ENCODE data around the gene PDCD4. TPM values are rescaled to one million over a fixed set of nuclear protein-coding genes. Genes with fewer than 3 reads are reported as not detected.

PDCD4 gene
- total and polyA plus RNA-seq, 3 donors from 2014 or later, result 64.0 to 124 (median 71.1) TPM

DNA sequence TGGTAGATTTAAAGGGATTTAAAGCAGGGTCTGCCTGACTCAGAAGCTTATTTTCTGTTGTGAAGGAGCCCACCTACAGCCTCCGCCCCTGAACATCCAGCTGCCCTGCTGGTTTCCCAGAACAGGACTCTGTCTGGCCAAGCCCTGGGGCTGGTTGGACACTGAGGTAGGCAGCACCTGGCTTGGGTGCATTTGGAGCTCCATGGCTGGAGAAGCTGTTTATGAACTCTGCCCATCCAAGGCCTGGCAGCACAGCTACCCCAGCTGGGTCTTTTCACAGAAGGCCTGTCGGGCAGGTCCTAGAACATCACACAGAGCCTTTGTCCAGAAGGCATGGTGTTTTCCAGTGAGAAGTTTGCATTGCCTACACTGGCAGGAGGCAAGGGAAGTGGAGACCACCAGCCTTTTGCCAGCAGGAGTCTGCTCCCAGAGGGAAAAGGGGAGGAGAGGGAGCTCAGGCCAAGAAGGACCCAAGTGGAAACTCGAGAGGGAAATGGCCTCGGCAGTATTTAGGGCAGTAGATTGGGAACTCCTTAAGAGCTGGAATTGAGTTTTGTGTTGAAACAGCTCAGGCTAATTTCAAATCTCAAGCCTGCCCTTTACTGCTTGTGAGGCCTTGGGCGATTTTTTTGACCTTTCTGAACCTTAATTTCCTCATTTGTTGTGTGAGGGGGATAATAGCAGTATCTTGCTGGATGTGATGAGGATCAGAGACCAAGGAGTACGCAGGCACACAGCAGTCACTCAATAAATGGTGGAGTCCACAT, 12.3 kb upstream of the PDCD4 start:
- Histone ChIP-seq H3K27me3 (no peaks in the 10 kb centered on the region), H3K9me3 (no peaks in the 10 kb centered on the region), H3K4me3 (no peak overlapping the region), H3K27ac (peak overlapping the region; percentile 40 to 62), H3K4me1 (peaks cover 32% of the 10 kb centered on the region), H3K36me3 (ENCODE audit: low read depth, missing control alignments) (no peaks in the 10 kb centered on the region)
- intact Hi-C loops (cut with DNase I; ENCODE audit: low total_unique reads), result no loop called here
- WGBS, 2 donors, result 66 to 71% methylated on average over 5 to 6 of the region's 6 CpGs
- DNase-seq, result no peak
- TF ChIP-seq, protein P1, sequence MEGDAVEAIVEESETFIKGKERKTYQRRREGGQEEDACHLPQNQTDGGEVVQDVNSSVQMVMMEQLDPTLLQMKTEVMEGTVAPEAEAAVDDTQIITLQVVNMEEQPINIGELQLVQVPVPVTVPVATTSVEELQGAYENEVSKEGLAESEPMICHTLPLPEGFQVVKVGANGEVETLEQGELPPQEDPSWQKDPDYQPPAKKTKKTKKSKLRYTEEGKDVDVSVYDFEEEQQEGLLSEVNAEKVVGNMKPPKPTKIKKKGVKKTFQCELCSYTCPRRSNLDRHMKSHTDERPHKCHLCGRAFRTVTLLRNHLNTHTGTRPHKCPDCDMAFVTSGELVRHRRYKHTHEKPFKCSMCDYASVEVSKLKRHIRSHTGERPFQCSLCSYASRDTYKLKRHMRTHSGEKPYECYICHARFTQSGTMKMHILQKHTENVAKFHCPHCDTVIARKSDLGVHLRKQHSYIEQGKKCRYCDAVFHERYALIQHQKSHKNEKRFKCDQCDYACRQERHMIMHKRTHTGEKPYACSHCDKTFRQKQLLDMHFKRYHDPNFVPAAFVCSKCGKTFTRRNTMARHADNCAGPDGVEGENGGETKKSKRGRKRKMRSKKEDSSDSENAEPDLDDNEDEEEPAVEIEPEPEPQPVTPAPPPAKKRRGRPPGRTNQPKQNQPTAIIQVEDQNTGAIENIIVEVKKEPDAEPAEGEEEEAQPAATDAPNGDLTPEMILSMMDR (IDR thresholded peaks at IDR 0.05), result no peak
- no peak for TF ChIP-seq POLR2A (IDR thresholded peaks at IDR 0.05)

DNA sequence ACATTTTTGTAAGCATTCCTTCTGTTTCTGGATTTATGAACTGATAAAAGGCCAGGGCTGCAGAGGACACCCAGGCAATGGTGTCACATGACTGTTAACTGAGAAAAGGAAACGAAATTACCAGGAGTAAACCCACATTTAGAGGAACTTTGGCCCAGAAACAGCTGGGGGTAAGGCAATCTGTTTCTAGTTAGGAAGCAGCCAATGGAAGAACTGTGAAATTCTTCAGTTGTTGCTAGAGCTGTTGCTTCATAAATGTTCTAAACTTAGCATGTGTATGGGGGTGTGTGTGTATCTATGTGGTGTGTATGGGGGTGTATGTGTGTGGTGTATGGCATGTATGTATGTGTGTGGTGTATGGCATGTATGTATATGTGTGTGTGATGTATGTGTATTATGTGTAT, 11.8 kb upstream of the PDCD4 start:
- Histone ChIP-seq H3K27ac (peak overlapping the region in 1 of 2 donors; percentile 62), H3K36me3 (ENCODE audit: low read depth, missing control alignments) (no peaks in the 10 kb centered on the region), H3K4me1 (peaks cover 38% of the 10 kb centered on the region), H3K9me3 (no peaks in the 10 kb centered on the region), H3K4me3 (no peak overlapping the region), H3K27me3 (no peaks in the 10 kb centered on the region)
- intact Hi-C loops (cut with DNase I; ENCODE audit: low total_unique reads), result no loop called here
- TF ChIP-seq POLR2A (IDR thresholded peaks at IDR 0.05), result no peak
- TF ChIP-seq, protein P1 (IDR thresholded peaks at IDR 0.05), result no peak
- 41 to 48% methylated on average over 1 of the region's 1 CpG for WGBS, 2 donors
- DNase-seq, result peak; percentile 33

DNA sequence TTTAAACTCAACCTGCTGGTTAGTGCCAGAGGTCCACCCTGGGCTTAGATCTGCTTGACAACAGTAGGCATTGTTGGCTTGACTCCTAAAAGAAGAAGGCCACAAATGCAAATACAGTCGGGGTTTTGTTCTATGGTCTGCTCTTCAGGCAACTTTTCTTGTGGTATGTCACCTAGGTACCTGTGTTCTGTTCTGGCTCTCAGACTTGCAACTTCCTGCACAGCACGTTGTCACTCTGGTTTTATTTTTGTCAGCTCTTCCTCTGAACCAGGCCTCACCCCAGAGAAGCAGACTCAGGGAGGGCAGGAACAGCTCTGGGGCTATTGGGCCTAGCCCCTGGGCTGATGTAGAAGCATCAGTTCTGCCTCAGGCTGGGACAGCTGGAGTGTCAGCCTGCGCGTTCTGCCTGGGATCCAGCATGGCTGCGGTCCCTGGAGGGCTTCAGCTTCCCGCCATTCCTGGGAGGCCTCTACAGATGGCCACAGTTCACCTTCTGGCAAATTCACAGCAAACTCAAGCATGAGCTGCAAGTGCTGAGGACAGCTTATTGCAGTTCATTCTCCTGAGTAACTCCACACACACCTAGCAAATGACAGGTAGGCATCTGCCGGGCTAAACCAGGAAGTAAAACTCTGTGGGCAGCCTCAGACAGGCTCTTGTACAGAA, 11.0 kb upstream of the PDCD4 start:
- Histone ChIP-seq H3K36me3 (ENCODE audit: low read depth, missing control alignments) (no peaks in the 10 kb centered on the region), H3K4me3 (no peak overlapping the region), H3K27ac (peak overlapping the region in 1 of 2 donors; percentile 28), H3K9me3 (no peaks in the 10 kb centered on the region), H3K4me1 (peaks cover 43% of the 10 kb centered on the region), H3K27me3 (no peaks in the 10 kb centered on the region)
- DNase-seq, result no peak
- intact Hi-C loops (cut with DNase I; ENCODE audit: low total_unique reads), result no loop called here
- 71 to 76% methylated on average over 3 to 7 of the region's 7 CpGs for WGBS, 2 donors
- TF ChIP-seq POLR2A (IDR thresholded peaks at IDR 0.05), result no peak
- TF ChIP-seq, protein P1 (IDR thresholded peaks at IDR 0.05), result no peak

DNA sequence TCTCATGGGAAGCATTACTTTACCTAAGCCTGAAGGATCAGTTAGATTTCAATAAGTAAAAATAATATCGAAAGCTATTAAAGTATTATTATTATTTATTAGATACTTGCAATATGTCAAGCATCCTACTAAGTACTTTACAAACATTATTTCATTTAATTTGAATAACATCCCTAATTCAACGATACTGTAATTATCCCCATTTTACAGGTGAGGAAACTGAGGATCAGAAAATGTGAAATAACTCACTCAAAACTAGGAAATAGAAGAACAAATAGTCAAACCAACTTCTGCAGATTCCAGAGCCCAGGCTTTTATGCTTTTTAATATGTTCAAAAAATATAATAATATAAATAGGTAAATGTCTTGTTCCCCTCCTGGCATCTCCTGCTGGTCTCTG, 10.3 kb upstream of the PDCD4 start:
- Histone ChIP-seq H3K27ac (no peak overlapping the region), H3K9me3 (no peaks in the 10 kb centered on the region), H3K36me3 (ENCODE audit: low read depth, missing control alignments) (no peaks in the 10 kb centered on the region), H3K4me3 (no peak overlapping the region), H3K4me1 (peaks cover 50% of the 10 kb centered on the region), H3K27me3 (no peaks in the 10 kb centered on the region)
- 92 to 97% methylated on average over 2 of the region's 2 CpGs for WGBS, 2 donors
- TF ChIP-seq, protein P1 (IDR thresholded peaks at IDR 0.05), result no peak
- no peak for TF ChIP-seq POLR2A (IDR thresholded peaks at IDR 0.05)
- DNase-seq, result no peak
- intact Hi-C loops (cut with DNase I; ENCODE audit: low total_unique reads), result no loop called here
